GM12878 (cell line): ENCODE data around the gene MAP1LC3A. TPM values are rescaled to one million over a fixed set of nuclear protein-coding genes. Genes with fewer than 3 reads are reported as not detected.

Experiments used
- ATAC-seq: fragments of 200-7000 bp; cut with Tn5 transposase; 3 replicates; pipeline ENCODE4 v1.9.1; 2020; ENCODE audit warnings: mild to moderate bottlenecking, moderate library complexity
- BruUV-seq: library from RNA; stranded (reverse); fragments of 400-500 nt; replicated peaks from 2 replicates; lab custom pipeline; 2021; lab: Mats Ljungman, UMichigan
- CTCF ChIA-PET: fragments of 300-600 bp; sonication (Branson Sonifier 250); formaldehyde crosslinking; extraction: SDS; loops from one replicate; lab custom pipeline; 2021; ENCODE audit warnings: inconsistent platforms; lab: Yijun Ruan, JAX
- POLR2A ChIA-PET: fragments of 350-600 bp; formaldehyde crosslinking; extraction: SDS; loops from one replicate; lab custom pipeline; 2021; ENCODE audit warnings: inconsistent platforms; lab: Charles Lee
- RAD21 ChIA-PET: fragments of 300-600 bp; sonication (Branson Sonifier 250); formaldehyde crosslinking; loops from one replicate; lab custom pipeline; 2023; ENCODE audit warnings: antibody characterized with exemption; ENCODE audit not compliant: unreplicated experiment; lab: Charles Lee
- SMC1A ChIA-PET: fragments of 300-600 bp; sonication (Branson Sonifier 250); formaldehyde crosslinking; loops from one replicate; lab custom pipeline; 2023; ENCODE audit not compliant: unreplicated experiment, uncharacterized antibody; lab: Charles Lee
- DNase-seq: peaks from one replicate; pipeline ENCODE4 v3.0.0-alpha.2; 2011; ENCODE audit warnings: low read depth, low spot score
- FAIRE-seq: peaks from 3 replicates; lab custom pipeline; 2011; peaks lifted over from hg19 to GRCh38; lab: Jason Lieb, UNC
- H2AFZ ChIP-seq: 2 replicates; pipeline ENCODE4 v1.6.0; 2011; ENCODE audit warnings: low read depth, low read length, control low read depth; ENCODE audit not compliant: control insufficient read depth
- H3K27ac ChIP-seq: 2 replicates; pipeline ENCODE4 v1.5.1; 2011; ENCODE audit warnings: control low read depth; ENCODE audit not compliant: control insufficient read depth, insufficient read depth
- H3K27me3 ChIP-seq, 2 experiments: replicated peaks in 1 of 2; 2 replicates each; pipeline versions ENCODE4 v1.6.0 to v1.6.1; 2011; ENCODE audit warnings: low read length in 1 of 2; ENCODE audit not compliant: control insufficient read depth in 2 of 2, insufficient read depth in 2 of 2
- H3K36me3 ChIP-seq, 2 experiments: 2 replicates each; pipeline ENCODE4 v1.5.1; 2011; ENCODE audit warnings: low read length in 1 of 2; ENCODE audit not compliant: control insufficient read depth in 2 of 2, insufficient read depth in 2 of 2
- H3K4me1 ChIP-seq: 2 replicates; pipeline ENCODE4 v1.6.1; 2011; ENCODE audit warnings: mild to moderate bottlenecking, low read length, moderate library complexity, mixed read lengths; ENCODE audit not compliant: control insufficient read depth, insufficient read depth
- H3K4me2 ChIP-seq: 2 replicates; pipeline ENCODE4 v1.6.0; 2011; ENCODE audit warnings: control low read depth; ENCODE audit not compliant: control insufficient read depth, insufficient read depth
- H3K4me3 ChIP-seq: fragments of 200-600 bp; sonication (generic); 2 replicates; pipeline ENCODE4 v1.5.1; 2016
- H3K79me2 ChIP-seq: 2 replicates; pipeline ENCODE4 v1.6.0; 2011; ENCODE audit warnings: low read length; ENCODE audit not compliant: control insufficient read depth, insufficient read depth
- H3K9ac ChIP-seq: 2 replicates; pipeline ENCODE4 v1.8.0; 2011; ENCODE audit warnings: low read length, control low read depth, mixed read lengths; ENCODE audit not compliant: control insufficient read depth, insufficient read depth
- H3K9me3 ChIP-seq: replicated peaks from 3 replicates; pipeline ENCODE4 v1.5.1; 2011; ENCODE audit warnings: mild to moderate bottlenecking, low read length; ENCODE audit not compliant: control insufficient read depth, insufficient read depth
- H4K20me1 ChIP-seq: 2 replicates; pipeline ENCODE4 v1.6.0; 2011; ENCODE audit not compliant: control insufficient read depth, insufficient read depth
- BCL11A ChIP-seq: IDR thresholded peaks from 2 replicates; pipeline ENCODE4 v1.6.1; 2011; ENCODE audit warnings: low read depth, low read length
- ESRRA ChIP-seq: IDR thresholded peaks from 2 replicates; pipeline ENCODE4 v1.6.1; 2012; ENCODE audit warnings: mild to moderate bottlenecking, low read length, improper control_type of control experiment
- FOXK2 ChIP-seq: fragments of 450-650 bp; IDR thresholded peaks from 2 replicates; pipeline ENCODE4 v1.6.1; 2017; ENCODE audit warnings: mild to moderate bottlenecking, moderate library complexity
- GATAD2B ChIP-seq: fragments of 450-650 bp; conservative IDR thresholded peaks from 2 replicates; pipeline ENCODE4 v1.6.1; 2017; ENCODE audit warnings: low read depth, mild to moderate bottlenecking, moderate library complexity
- PML ChIP-seq: IDR thresholded peaks from 2 replicates; pipeline ENCODE4 v1.6.1; 2012; ENCODE audit warnings: low read length, inconsistent platforms
- RBBP5 ChIP-seq: fragments of 200-600 bp; sonication (generic); conservative IDR thresholded peaks from 2 replicates; pipeline ENCODE4 v1.6.1; 2016
- RELA ChIP-seq: fragments of 450-650 bp; IDR thresholded peaks from 2 replicates; pipeline ENCODE4 v1.8.0; 2014; ENCODE audit warnings: borderline replicate concordance; ENCODE audit not compliant: partially characterized antibody
- ZNF274 ChIP-seq: IDR thresholded peaks from one replicate; pipeline ENCODE4 v1.8.0; 2011; ENCODE audit not compliant: insufficient read length, insufficient read depth
- WGBS: methylation state at CpG from one replicate; pipeline ENCODE4 v1.1.6; 2016; ENCODE audit warnings: low lambda C conversion rate; ENCODE audit not compliant: insufficient replicate concordance, insufficient coverage; ENCODE audit errors: missing lambda C conversion rate; 5-methylcytosine and 5-hydroxymethylcytosine counted together
- in situ Hi-C: fragments of 300-500 bp; cut with MboI; formaldehyde crosslinking; loops from 9 replicates; pipeline ENCODE4 v1.14.3; 2018; ENCODE audit warnings: mixed read lengths
- intact Hi-C: fragments of 100-400 bp; cut with micrococcal nuclease; formaldehyde crosslinking; loops from one replicate; pipeline ENCODE4 v1.14.2; 2022; ENCODE audit not compliant: unreplicated experiment
- polyA plus RNA-seq, 11 experiments: library from polyadenylated mRNA; depleted of rRNA in 4 of 11; unstranded in 6 of 11; stranded (reverse) in 5 of 11; fragments of >200 nt; fragmentation: Nextera tagmentation in 4 of 11; fragmentation: Illumina TruSeq in 1 of 11; extraction: Ambion mirVana in 4 of 11; extraction: Trizol in 1 of 11; gene quantifications; 1 replicate in 1 of 11; 2 replicates in 10 of 11; pipeline versions ENCODE4 v1.2.1 to v1.2.3, GENCODE V29; 2011 to 2016; ENCODE audit warnings: inconsistent platforms in 2 of 11, missing spikeins in 2 of 11, low read depth in 1 of 11
- total RNA-seq, 4 experiments: library from RNA; depleted of rRNA in 3 of 4; stranded (reverse); fragments of >200 nt in 3 of 4; fragmentation: Illumina TruSeq in 1 of 4; extraction: Trizol in 1 of 4; gene quantifications; 2 replicates each; pipeline versions ENCODE4 v1.2.1 to v1.2.3, GENCODE V29; 2013 to 2021
- TF ChIP-seq, protein P1 (sequence below): fragments of 450-650 bp; IDR thresholded peaks from 2 replicates; pipeline ENCODE4 v1.6.1; 2017; ENCODE audit warnings: borderline replicate concordance
- TF ChIP-seq, protein P2 (sequence below): fragments of 450-650 bp; IDR thresholded peaks from 2 replicates; pipeline ENCODE4 v1.6.1; 2014; ENCODE audit warnings: mild to moderate bottlenecking
- TF ChIP-seq, protein P3 (sequence below): IDR thresholded peaks from 2 replicates; pipeline ENCODE4 v1.6.1; 2011; ENCODE audit warnings: borderline replicate concordance, low read depth, mild to moderate bottlenecking, moderate library complexity, low read length; ENCODE audit not compliant: insufficient read depth, poor library complexity, severe bottlenecking
- TF ChIP-seq, protein P4 (sequence below): fragments of 450-650 bp; formaldehyde crosslinking; IDR thresholded peaks from 2 replicates; pipeline ENCODE4 v1.4.0; 2022; ENCODE audit warnings: mild to moderate bottlenecking, moderate library complexity

The MAP1LC3A gene
- total and polyA plus RNA-seq, 10 of the 15 experiments (the other 5 are each of a cell fraction or from before 2014, with no cell fraction given) = 0.27 to 1.2 (median 0.39) TPM; not detected in 4

DNA sequence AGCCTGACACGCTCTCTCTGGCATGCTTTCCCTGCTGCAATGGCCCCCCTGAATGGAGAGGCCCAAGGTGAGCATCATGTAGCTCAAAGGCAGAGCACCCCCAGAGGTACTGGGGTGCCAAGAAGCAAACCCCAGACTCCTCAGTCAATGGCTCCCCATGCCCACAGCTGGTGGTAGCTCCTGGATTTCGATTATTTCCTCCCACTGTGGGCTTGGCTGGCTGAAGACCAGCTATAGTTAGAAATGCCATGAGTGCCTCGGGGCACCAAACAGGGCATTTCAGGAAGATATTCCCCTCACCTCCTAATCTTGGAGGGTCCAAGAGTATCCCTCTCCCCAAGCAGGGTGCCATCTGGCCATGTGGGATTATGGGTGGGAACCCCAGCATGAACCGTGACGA is 16.8 kb downstream of the MAP1LC3A start:
- TF ChIP-seq, protein P1, sequence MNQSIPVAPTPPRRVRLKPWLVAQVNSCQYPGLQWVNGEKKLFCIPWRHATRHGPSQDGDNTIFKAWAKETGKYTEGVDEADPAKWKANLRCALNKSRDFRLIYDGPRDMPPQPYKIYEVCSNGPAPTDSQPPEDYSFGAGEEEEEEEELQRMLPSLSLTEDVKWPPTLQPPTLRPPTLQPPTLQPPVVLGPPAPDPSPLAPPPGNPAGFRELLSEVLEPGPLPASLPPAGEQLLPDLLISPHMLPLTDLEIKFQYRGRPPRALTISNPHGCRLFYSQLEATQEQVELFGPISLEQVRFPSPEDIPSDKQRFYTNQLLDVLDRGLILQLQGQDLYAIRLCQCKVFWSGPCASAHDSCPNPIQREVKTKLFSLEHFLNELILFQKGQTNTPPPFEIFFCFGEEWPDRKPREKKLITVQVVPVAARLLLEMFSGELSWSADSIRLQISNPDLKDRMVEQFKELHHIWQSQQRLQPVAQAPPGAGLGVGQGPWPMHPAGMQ = no peak
- no peak for TF ChIP-seq PML
- TF ChIP-seq, protein P2, sequence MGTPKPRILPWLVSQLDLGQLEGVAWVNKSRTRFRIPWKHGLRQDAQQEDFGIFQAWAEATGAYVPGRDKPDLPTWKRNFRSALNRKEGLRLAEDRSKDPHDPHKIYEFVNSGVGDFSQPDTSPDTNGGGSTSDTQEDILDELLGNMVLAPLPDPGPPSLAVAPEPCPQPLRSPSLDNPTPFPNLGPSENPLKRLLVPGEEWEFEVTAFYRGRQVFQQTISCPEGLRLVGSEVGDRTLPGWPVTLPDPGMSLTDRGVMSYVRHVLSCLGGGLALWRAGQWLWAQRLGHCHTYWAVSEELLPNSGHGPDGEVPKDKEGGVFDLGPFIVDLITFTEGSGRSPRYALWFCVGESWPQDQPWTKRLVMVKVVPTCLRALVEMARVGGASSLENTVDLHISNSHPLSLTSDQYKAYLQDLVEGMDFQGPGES = no peak
- TF ChIP-seq ZNF274 = no peak
- no peak for TF ChIP-seq GATAD2B
- TF ChIP-seq, all 136 proteins: peak for 0
- ChIA-PET RAD21 (no interaction called here), SMC1A (no interaction called here), POLR2A (no interaction called here), CTCF (no interaction called here)
- BruUV-seq = no TSS peak
- Histone ChIP-seq H4K20me1 (no peaks in the 10 kb centered on the region), H3K27me3 (no peaks in the 10 kb centered on the region), H2AFZ (no peak overlapping the region), H3K79me2 (no peaks in the 10 kb centered on the region), H3K4me3 (no peak overlapping the region), H3K4me2 (no peak overlapping the region), H3K36me3 (peaks cover 2 to 18% of the 10 kb centered on the region in 2 experiments), H3K27ac (no peak overlapping the region), H3K9me3 (no peaks in the 10 kb centered on the region), H3K9ac (no peak overlapping the region), H3K4me1 (peaks cover 7% of the 10 kb centered on the region)
- FAIRE-seq = no peak
- intact Hi-C loops (no loop called here), in situ Hi-C loops (no loop called here)
- no peak for DNase-seq
- 91% methylated on average over 5 of the region's 5 CpGs for WGBS
- ATAC-seq = no peak

DNA sequence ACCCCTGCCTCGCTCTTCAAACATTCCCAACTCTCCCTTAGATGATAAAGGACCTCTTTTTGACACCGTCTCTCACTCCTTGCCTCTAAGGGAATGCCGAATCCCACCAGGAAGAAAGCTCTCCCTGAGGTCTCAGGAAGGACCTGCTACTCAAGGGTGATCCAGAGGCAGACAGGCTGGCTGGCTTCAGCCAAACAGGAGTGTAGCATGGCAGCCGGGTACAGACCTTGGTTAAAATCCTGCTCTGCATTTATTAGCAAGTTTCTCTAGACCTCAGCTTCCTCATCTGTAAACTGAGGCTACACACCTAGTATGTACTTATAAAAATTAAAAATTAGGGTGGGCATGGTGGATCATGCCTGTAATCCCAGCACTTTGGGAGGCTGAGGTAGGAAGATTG is 17.2 kb downstream of the MAP1LC3A start:
- Histone ChIP-seq H3K9ac (no peak overlapping the region), H3K36me3 (peaks cover 2 to 18% of the 10 kb centered on the region in 2 experiments), H3K4me3 (no peak overlapping the region), H2AFZ (no peak overlapping the region), H3K79me2 (no peaks in the 10 kb centered on the region), H3K27me3 (no peaks in the 10 kb centered on the region), H3K4me2 (no peak overlapping the region), H3K4me1 (peaks cover 9% of the 10 kb centered on the region), H3K9me3 (no peaks in the 10 kb centered on the region), H3K27ac (no peak overlapping the region), H4K20me1 (no peaks in the 10 kb centered on the region)
- ATAC-seq (no peak), FAIRE-seq (no peak), DNase-seq (no peak)
- CTCF ChIA-PET = no interaction called here
- RAD21 ChIA-PET = no interaction called here
- WGBS = 98% methylated on average over 4 of the region's 4 CpGs
- in situ Hi-C loops (no loop called here), intact Hi-C loops (no loop called here)
- no TSS peak for BruUV-seq
- POLR2A ChIA-PET = no interaction called here
- SMC1A ChIA-PET = no interaction called here
- TF ChIP-seq, protein P3, sequence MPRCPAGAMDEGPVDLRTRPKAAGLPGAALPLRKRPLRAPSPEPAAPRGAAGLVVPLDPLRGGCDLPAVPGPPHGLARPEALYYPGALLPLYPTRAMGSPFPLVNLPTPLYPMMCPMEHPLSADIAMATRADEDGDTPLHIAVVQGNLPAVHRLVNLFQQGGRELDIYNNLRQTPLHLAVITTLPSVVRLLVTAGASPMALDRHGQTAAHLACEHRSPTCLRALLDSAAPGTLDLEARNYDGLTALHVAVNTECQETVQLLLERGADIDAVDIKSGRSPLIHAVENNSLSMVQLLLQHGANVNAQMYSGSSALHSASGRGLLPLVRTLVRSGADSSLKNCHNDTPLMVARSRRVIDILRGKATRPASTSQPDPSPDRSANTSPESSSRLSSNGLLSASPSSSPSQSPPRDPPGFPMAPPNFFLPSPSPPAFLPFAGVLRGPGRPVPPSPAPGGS = no peak
- TF ChIP-seq BCL11A (no peak), RBBP5 (no peak), FOXK2 (no peak), RELA (no peak), ESRRA (no peak)
- TF ChIP-seq, protein P4, sequence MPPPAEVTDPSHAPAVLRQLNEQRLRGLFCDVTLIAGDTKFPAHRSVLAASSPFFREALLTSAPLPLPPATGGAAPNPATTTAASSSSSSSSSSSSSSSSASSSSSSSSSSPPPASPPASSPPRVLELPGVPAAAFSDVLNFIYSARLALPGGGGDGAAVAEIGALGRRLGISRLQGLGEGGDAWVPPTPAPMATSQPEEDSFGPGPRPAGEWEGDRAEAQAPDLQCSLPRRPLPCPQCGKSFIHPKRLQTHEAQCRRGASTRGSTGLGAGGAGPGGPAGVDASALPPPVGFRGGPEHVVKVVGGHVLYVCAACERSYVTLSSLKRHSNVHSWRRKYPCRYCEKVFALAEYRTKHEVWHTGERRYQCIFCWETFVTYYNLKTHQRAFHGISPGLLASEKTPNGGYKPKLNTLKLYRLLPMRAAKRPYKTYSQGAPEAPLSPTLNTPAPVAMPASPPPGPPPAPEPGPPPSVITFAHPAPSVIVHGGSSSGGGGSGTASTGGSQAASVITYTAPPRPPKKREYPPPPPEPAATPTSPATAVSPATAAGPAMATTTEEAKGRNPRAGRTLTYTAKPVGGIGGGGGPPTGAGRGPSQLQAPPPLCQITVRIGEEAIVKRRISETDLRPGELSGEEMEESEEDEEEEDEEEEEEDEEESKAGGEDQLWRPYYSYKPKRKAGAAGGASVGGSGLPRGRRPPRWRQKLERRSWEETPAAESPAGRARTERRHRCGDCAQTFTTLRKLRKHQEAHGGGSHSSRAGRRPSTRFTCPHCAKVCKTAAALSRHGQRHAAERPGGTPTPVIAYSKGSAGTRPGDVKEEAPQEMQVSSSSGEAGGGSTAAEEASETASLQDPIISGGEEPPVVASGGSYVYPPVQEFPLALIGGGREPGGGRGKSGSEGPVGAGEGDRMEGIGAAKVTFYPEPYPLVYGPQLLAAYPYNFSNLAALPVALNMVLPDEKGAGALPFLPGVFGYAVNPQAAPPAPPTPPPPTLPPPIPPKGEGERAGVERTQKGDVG = no peak
